PC-9 (cell line): ENCODE results near the gene SOX5. TPM values are rescaled to one million over a fixed set of nuclear protein-coding genes. Genes with fewer than 3 reads are reported as not detected.

ENCODE experiments used
- BruUV-seq: library from RNA; stranded (reverse); fragments of 400-500 nt; replicated peaks from 2 replicates; lab custom pipeline; 2021; lab: Mats Ljungman, UMichigan
- CTCF ChIA-PET: fragments of 300-600 bp; sonication (Branson Sonifier 250); formaldehyde crosslinking; loops from one replicate; lab custom pipeline; 2022; ENCODE audit warnings: antibody characterized with exemption; lab: Charles Lee
- POLR2A ChIA-PET: fragments of 300-600 bp; sonication (Branson Sonifier 250); formaldehyde crosslinking; loops from one replicate; lab custom pipeline; 2022; ENCODE audit warnings: antibody characterized with exemption; ENCODE audit not compliant: unreplicated experiment; lab: Charles Lee
- DNase-seq, 2 experiments: peaks; one replicate each; pipeline versions ENCODE4 v3.0.0 to v3.0.0-alpha.2; 2015 to 2022; ENCODE audit warnings: mixed read lengths in 1 of 2
- H2AFZ ChIP-seq: fragments of 200-600 bp; sonication (generic); 2 replicates; pipeline ENCODE4 v1.8.1; 2017; ENCODE audit warnings: antibody characterized with exemption
- H3F3A ChIP-seq: fragments of 200-600 bp; sonication (generic); 2 replicates; pipeline ENCODE4 v1.8.1; 2017; ENCODE audit warnings: antibody characterized with exemption, mild to moderate bottlenecking, low read depth; ENCODE audit not compliant: insufficient read depth
- H3K27ac ChIP-seq: fragments of 200-600 bp; sonication (generic); 2 replicates; pipeline ENCODE4 v1.6.1; 2016; ENCODE audit warnings: mixed run types
- H3K27me3 ChIP-seq: fragments of 200-600 bp; sonication (generic); 2 replicates; pipeline ENCODE4 v1.6.1; 2016; ENCODE audit warnings: low read depth, mixed run types; ENCODE audit not compliant: insufficient read depth
- H3K36me3 ChIP-seq: fragments of 200-600 bp; sonication (generic); 2 replicates; pipeline ENCODE4 v1.6.1; 2016; ENCODE audit warnings: low read depth, mixed run types
- H3K4me1 ChIP-seq: fragments of 200-600 bp; sonication (generic); replicated peaks from 2 replicates; pipeline ENCODE4 v1.6.1; 2016; ENCODE audit warnings: mixed run types; ENCODE audit not compliant: insufficient read depth
- H3K4me2 ChIP-seq: fragments of 200-600 bp; sonication (generic); 2 replicates; pipeline ENCODE4 v1.6.1; 2017; ENCODE audit warnings: mixed run types
- H3K4me3 ChIP-seq: fragments of 200-600 bp; sonication (generic); 2 replicates; pipeline ENCODE4 v1.6.1; 2016; ENCODE audit warnings: mixed run types
- H3K79me2 ChIP-seq: fragments of 200-600 bp; sonication (generic); 2 replicates; pipeline ENCODE4 v1.6.1; 2017; ENCODE audit warnings: low read depth, mixed run types
- H3K9me2 ChIP-seq: fragments of 200-600 bp; sonication (generic); 2 replicates; pipeline ENCODE4 v1.8.1; 2017; ENCODE audit warnings: mild to moderate bottlenecking; ENCODE audit not compliant: insufficient read depth
- H3K9me3 ChIP-seq: fragments of 200-600 bp; sonication (generic); 2 replicates; pipeline ENCODE4 v1.8.1; 2016; ENCODE audit warnings: low read depth; ENCODE audit not compliant: insufficient read depth
- H4K20me1 ChIP-seq: fragments of 200-600 bp; sonication (generic); 2 replicates; pipeline ENCODE4 v1.8.1; 2017; ENCODE audit not compliant: insufficient read depth
- CTCF ChIP-seq: fragments of 200-600 bp; sonication (generic); conservative IDR thresholded peaks from 2 replicates; pipeline ENCODE4 v1.6.1; 2017; ENCODE audit warnings: mixed run types, antibody characterized with exemption, mild to moderate bottlenecking, moderate library complexity
- EZH2 ChIP-seq: fragments of 200-600 bp; sonication (generic); IDR thresholded peaks from 2 replicates; pipeline ENCODE4 v1.8.0; 2017; ENCODE audit warnings: antibody characterized with exemption, low read depth
- intact Hi-C: fragments of 100-400 bp; cut with micrococcal nuclease; formaldehyde crosslinking; loops from one replicate; pipeline ENCODE4 v1.10.0; 2022; ENCODE audit not compliant: unreplicated experiment
- total RNA-seq: library from RNA; stranded (reverse); gene quantifications from 2 replicates; pipeline ENCODE4 v1.2.3, GENCODE V29; 2021

The SOX5 gene
- total RNA-seq, 1 experiment from 2014 or later: not detected

- no peaks in the 10 kb centered on the region for H3K4me1 ChIP-seq
- no peaks in the 10 kb centered on the region for H3K9me3 ChIP-seq
- POLR2A ChIA-PET: no interaction called here
- no peaks in the 10 kb centered on the region for H3K36me3 ChIP-seq
- peaks cover 45% of the 10 kb centered on the region for H3K27me3 ChIP-seq
- no peak for DNase-seq
- no peaks in the 10 kb centered on the region for H3K9me2 ChIP-seq
- no peak overlapping the region for H3K4me3 ChIP-seq
- H4K20me1 ChIP-seq: no peaks in the 10 kb centered on the region
- H3F3A ChIP-seq: no peaks in the 10 kb centered on the region
- H2AFZ ChIP-seq: no peak overlapping the region
- TF ChIP-seq CTCF (no peak), EZH2 (no peak)
- no TSS peak for BruUV-seq
- H3K79me2 ChIP-seq: no peaks in the 10 kb centered on the region
- no peak overlapping the region for H3K4me2 ChIP-seq
- intact Hi-C loops: no loop called here
- H3K27ac ChIP-seq: no peak overlapping the region
- CTCF ChIA-PET: no interaction called here
Measured at GRCh38 chr12:23560611-23561010, 388.9 kb downstream of the SOX5 start.

GRCh38 chr12:23559268-23559753, 390.2 kb downstream of the SOX5 start:
- intact Hi-C loops: no loop called here
- DNase-seq: no peak
- no peak overlapping the region for H3K4me3 ChIP-seq
- no peaks in the 10 kb centered on the region for H3K4me1 ChIP-seq
- BruUV-seq: no TSS peak
- no peak overlapping the region for H3K27ac ChIP-seq
- no peaks in the 10 kb centered on the region for H3K9me2 ChIP-seq
- POLR2A ChIA-PET: no interaction called here
- no peaks in the 10 kb centered on the region for H3K9me3 ChIP-seq
- TF ChIP-seq EZH2 (no peak), CTCF (no peak)
- no peaks in the 10 kb centered on the region for H3F3A ChIP-seq
- no peak overlapping the region for H3K4me2 ChIP-seq
- H3K79me2 ChIP-seq: no peaks in the 10 kb centered on the region
- H2AFZ ChIP-seq: no peak overlapping the region
- no peaks in the 10 kb centered on the region for H3K36me3 ChIP-seq
- CTCF ChIA-PET: no interaction called here
- peaks cover 45% of the 10 kb centered on the region for H3K27me3 ChIP-seq
- H4K20me1 ChIP-seq: no peaks in the 10 kb centered on the region

GRCh38 chr12:23556661-23557060, 392.8 kb downstream of the SOX5 start:
- intact Hi-C loops: no loop called here
- no TSS peak for BruUV-seq
- TF ChIP-seq CTCF (no peak), EZH2 (no peak)
- H3K4me1 ChIP-seq: no peaks in the 10 kb centered on the region
- H3K9me2 ChIP-seq: no peaks in the 10 kb centered on the region
- no peaks in the 10 kb centered on the region for H4K20me1 ChIP-seq
- no peak overlapping the region for H3K4me2 ChIP-seq
- no peak overlapping the region for H2AFZ ChIP-seq
- no peaks in the 10 kb centered on the region for H3K36me3 ChIP-seq
- ChIA-PET CTCF (no interaction called here), POLR2A (no interaction called here)
- no peaks in the 10 kb centered on the region for H3K79me2 ChIP-seq
- no peak overlapping the region for H3K4me3 ChIP-seq
- no peaks in the 10 kb centered on the region for H3F3A ChIP-seq
- no peak for DNase-seq
- peaks cover 32% of the 10 kb centered on the region for H3K27me3 ChIP-seq
- H3K27ac ChIP-seq: no peak overlapping the region
- H3K9me3 ChIP-seq: no peaks in the 10 kb centered on the region
